SK-N-SH (cell line): Measurements from ENCODE around the gene DAB1. TPM values are rescaled to one million over a fixed set of nuclear protein-coding genes. Genes with fewer than 3 reads are reported as not detected.

Source experiments
- CTCF ChIA-PET: fragments of 300-600, 350-600 bp; formaldehyde crosslinking; extraction: SDS; loops from one replicate; lab custom pipeline; 2021; lab: Yijun Ruan, JAX
- POLR2A ChIA-PET: fragments of 350-600 bp; sonication (Branson Sonifier 250); formaldehyde crosslinking; extraction: SDS; loops from one replicate; lab custom pipeline; 2020; ENCODE audit warnings: antibody characterized with exemption, inconsistent platforms; lab: Yijun Ruan, JAX
- DNase-seq: peaks from one replicate; pipeline ENCODE4 v3.0.0; 2012
- H2AFZ ChIP-seq: fragments of 200-600 bp; sonication (generic); 2 replicates; pipeline ENCODE4 v1.8.1; 2016; ENCODE audit warnings: antibody characterized with exemption, mild to moderate bottlenecking, low read depth
- H3F3A ChIP-seq: fragments of 200-600 bp; sonication (generic); replicated peaks from 2 replicates; pipeline ENCODE3; 2016; ENCODE audit warnings: antibody characterized with exemption, mild to moderate bottlenecking; ENCODE audit not compliant: insufficient read depth
- H3K27ac ChIP-seq, 2 experiments: fragments of 200-500 bp in 1 of 2; fragments of 200-600 bp in 1 of 2; sonication (Bioruptor generic) in 1 of 2; sonication (generic), shearing (Covaris generic) in 1 of 2; 2 replicates each; pipeline versions ENCODE4 v1.5.1 to v1.6.1; 2014 to 2016; ENCODE audit warnings: low read depth in 2 of 2, inconsistent platforms in 1 of 2, low read length in 1 of 2, mild to moderate bottlenecking in 1 of 2, mixed read lengths in 1 of 2
- H3K27me3 ChIP-seq: fragments of 200-600 bp; sonication (generic), shearing (Covaris generic); 2 replicates; pipeline ENCODE4 v1.6.1; 2016; ENCODE audit warnings: mixed run types; ENCODE audit not compliant: insufficient read depth
- H3K36me3 ChIP-seq, 2 experiments: fragments of 200-500 bp in 1 of 2; fragments of 200-600 bp in 1 of 2; sonication (Bioruptor generic) in 1 of 2; sonication (generic) in 1 of 2; replicated peaks in 1 of 2; 2 replicates each; pipeline versions ENCODE3 to v1.5.1; 2014 to 2016; ENCODE audit warnings: low read length in 1 of 2, mild to moderate bottlenecking in 1 of 2; ENCODE audit not compliant: insufficient read depth in 2 of 2, control insufficient read depth in 1 of 2
- H3K4me1 ChIP-seq, 2 experiments: fragments of 200-500 bp in 1 of 2; fragments of 200-600 bp in 1 of 2; sonication (Bioruptor generic) in 1 of 2; sonication (generic), shearing (Covaris generic) in 1 of 2; 2 replicates each; pipeline versions ENCODE4 v1.5.1 to v1.6.1; 2014 to 2016; ENCODE audit warnings: low read depth in 1 of 2, low read length in 1 of 2, mixed run types in 1 of 2; ENCODE audit not compliant: insufficient read depth in 2 of 2, control insufficient read depth in 1 of 2
- H3K4me2 ChIP-seq: fragments of 200-600 bp; sonication (generic), shearing (Covaris generic); 2 replicates; pipeline ENCODE4 v1.6.1; 2017; ENCODE audit warnings: mixed run types
- H3K4me3 ChIP-seq, 2 experiments: fragments of 200-500 bp in 1 of 2; fragments of 200-600 bp in 1 of 2; sonication (Bioruptor generic) in 1 of 2; sonication (generic), shearing (Covaris generic) in 1 of 2; 2 replicates each; pipeline versions ENCODE4 v1.5.1 to v1.8.1; 2014 to 2016; ENCODE audit warnings: low read depth in 2 of 2, inconsistent platforms in 1 of 2, low read length in 1 of 2, mild to moderate bottlenecking in 1 of 2, mixed read lengths in 1 of 2, moderate library complexity in 1 of 2
- H3K79me2 ChIP-seq: fragments of 200-600 bp; sonication (generic); 2 replicates; pipeline ENCODE4 v1.8.1; 2017; ENCODE audit warnings: mild to moderate bottlenecking; ENCODE audit not compliant: insufficient read depth
- H3K9ac ChIP-seq: fragments of 200-600 bp; sonication (generic); 2 replicates; pipeline ENCODE4 v1.6.1; 2017; ENCODE audit warnings: mixed run types
- H3K9me2 ChIP-seq: fragments of 200-600 bp; sonication (generic); 2 replicates; pipeline ENCODE4 v1.6.1; 2017; ENCODE audit warnings: mixed run types
- H3K9me3 ChIP-seq: fragments of 200-600 bp; sonication (generic); 2 replicates; pipeline ENCODE4 v1.6.1; 2017; ENCODE audit warnings: mixed run types, mild to moderate bottlenecking, moderate library complexity
- H4K20me1 ChIP-seq: fragments of 200-600 bp; sonication (generic); 2 replicates; pipeline ENCODE4 v1.6.1; 2017; ENCODE audit warnings: mild to moderate bottlenecking, mixed run types; ENCODE audit not compliant: insufficient read depth
- CTCF ChIP-seq: fragments of 200-600 bp; sonication (generic); IDR thresholded peaks from 2 replicates; pipeline ENCODE4 v1.6.1; 2017; ENCODE audit warnings: antibody characterized with exemption, mild to moderate bottlenecking, moderate library complexity
- ELF1 ChIP-seq: IDR thresholded peaks from 2 replicates; pipeline ENCODE4 v1.4.0; 2012
- EP300 ChIP-seq, 2 experiments: IDR thresholded peaks; 2 replicates each; pipeline versions ENCODE4 v1.4.0 to v1.6.1; 2012; ENCODE audit warnings: borderline replicate concordance in 1 of 2, low read depth in 1 of 2, low read length in 1 of 2
- FOXJ3 ChIP-seq: sonication (generic); formaldehyde crosslinking; IDR thresholded peaks from 2 replicates; pipeline ENCODE4 v1.5.1; 2020; ENCODE audit warnings: mild to moderate bottlenecking, missing genetic modification reagents
- FOXM1 ChIP-seq: IDR thresholded peaks from 2 replicates; pipeline ENCODE4 v1.4.0; 2012; ENCODE audit warnings: low read depth, mild to moderate bottlenecking
- GABPA ChIP-seq: IDR thresholded peaks from 2 replicates; pipeline ENCODE4 v1.4.0; 2012; ENCODE audit warnings: low read depth, mild to moderate bottlenecking
- MXI1 ChIP-seq: IDR thresholded peaks from 2 replicates; pipeline ENCODE4 v1.6.1; 2012; ENCODE audit warnings: mild to moderate bottlenecking, low read depth, low read length, improper control_type of control experiment
- POLR2AphosphoS5 ChIP-seq: IDR thresholded peaks from 2 replicates; pipeline ENCODE4 v1.6.1; 2012; ENCODE audit warnings: low read depth, low read length
- RCOR1 ChIP-seq: fragments of 150-350 bp; IDR thresholded peaks from 2 replicates; pipeline ENCODE4 v1.6.1; 2017; ENCODE audit warnings: antibody characterized with exemption, low read length
- TAF1 ChIP-seq: IDR thresholded peaks from 2 replicates; pipeline ENCODE4 v1.6.1; 2012; ENCODE audit warnings: low read depth, mild to moderate bottlenecking, low read length, moderate library complexity, borderline replicate concordance
- TCF12 ChIP-seq: IDR thresholded peaks from 2 replicates; pipeline ENCODE4 v1.4.0; 2012
- TEAD4 ChIP-seq: IDR thresholded peaks from 2 replicates; pipeline ENCODE4 v1.4.0; 2012; ENCODE audit warnings: mild to moderate bottlenecking, borderline replicate concordance; ENCODE audit not compliant: insufficient read depth
- YY1 ChIP-seq: IDR thresholded peaks from 2 replicates; pipeline ENCODE4 v1.4.0; 2012; ENCODE audit warnings: low read depth, mild to moderate bottlenecking
- WGBS: methylation state at CpG from one replicate; pipeline ENCODE4 v1.1.6; 2017; ENCODE audit warnings: low lambda C conversion rate; 5-methylcytosine and 5-hydroxymethylcytosine counted together
- polyA plus RNA-seq, 3 experiments: library from polyadenylated mRNA; depleted of rRNA; stranded (reverse); fragments of >200 nt; gene quantifications; 2 replicates each; pipeline ENCODE4 v1.2.3, GENCODE V29; 2012
- TF ChIP-seq, protein P1 (sequence below): IDR thresholded peaks from 2 replicates; pipeline ENCODE4 v1.4.0; 2012; ENCODE audit warnings: low read depth
- TF ChIP-seq, protein P2 (sequence below): fragments of 150-350 bp; IDR thresholded peaks from 2 replicates; pipeline ENCODE4 v1.6.1; 2016; ENCODE audit warnings: mild to moderate bottlenecking, low read depth, low read length
- TF ChIP-seq, protein P3 (sequence below): IDR thresholded peaks from 2 replicates; pipeline ENCODE4; 2012

Gene DAB1
- polyA plus RNA-seq, 1 of the 3 experiments (the other 2 are of a cell fraction) = 2.9 TPM

GRCh38 chr1:57316291-57316690, 107.6 kb downstream of the DAB1 start:
- 86% methylated on average over 3 of the region's 3 CpGs for WGBS
- CTCF ChIA-PET = interaction anchor here (0.6 kb wide), 1 partner anchor 19 kb away, joined by 3 read pairs; no protein-coding TSS in a partner anchor
- Histone ChIP-seq H3K9me3 (no peaks in the 10 kb centered on the region), H4K20me1 (no peaks in the 10 kb centered on the region), H3K4me2 (no peak overlapping the region), H3K9me2 (no peaks in the 10 kb centered on the region), H3K36me3 (no peaks in the 10 kb centered on the region), H3K27ac (no peak overlapping the region), H3K4me3 (no peak overlapping the region), H3F3A (no peaks in the 10 kb centered on the region), H2AFZ (no peak overlapping the region), H3K27me3 (no peaks in the 10 kb centered on the region), H3K4me1 (no peaks in the 10 kb centered on the region), H3K79me2 (no peaks in the 10 kb centered on the region), H3K9ac (no peak overlapping the region)
- POLR2A ChIA-PET = no interaction called here
- no peak for TF ChIP-seq CTCF
- TF ChIP-seq, protein P1, sequence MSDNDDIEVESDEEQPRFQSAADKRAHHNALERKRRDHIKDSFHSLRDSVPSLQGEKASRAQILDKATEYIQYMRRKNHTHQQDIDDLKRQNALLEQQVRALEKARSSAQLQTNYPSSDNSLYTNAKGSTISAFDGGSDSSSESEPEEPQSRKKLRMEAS = no peak
- TF ChIP-seq TAF1 = no peak
- no peak for TF ChIP-seq EP300 (IDR thresholded peaks at IDR 0.05; ENCODE audit: borderline replicate concordance in 1 of 2, low read depth in 1 of 2, low read length in 1 of 2)
- no peak for DNase-seq

DNA sequence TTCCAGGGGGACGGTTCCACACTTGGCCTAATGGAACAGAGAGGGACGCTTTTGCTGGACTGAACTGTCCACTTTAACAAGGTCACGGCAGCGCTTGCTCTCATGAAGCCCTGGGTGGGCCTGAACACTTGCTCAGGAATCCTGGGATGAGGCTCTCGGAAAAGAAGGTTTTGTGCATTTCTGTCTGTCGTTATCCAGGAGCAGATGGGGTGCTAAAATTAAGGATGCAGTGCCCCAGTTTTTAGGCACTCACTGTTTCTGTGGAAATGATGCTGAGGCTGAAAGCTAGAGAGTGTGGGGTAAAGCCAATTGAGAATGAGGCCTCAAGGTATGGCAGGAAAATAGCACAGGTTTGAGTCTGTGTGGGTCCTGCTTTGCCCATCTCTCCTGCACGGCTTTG, 111.0 kb downstream of the DAB1 start:
- no peaks in the 10 kb centered on the region for H3K79me2 ChIP-seq
- no peak overlapping the region for H3K4me3 ChIP-seq
- POLR2A ChIA-PET = no interaction called here
- WGBS = 88% methylated on average over 7 of the region's 7 CpGs
- no peaks in the 10 kb centered on the region for H4K20me1 ChIP-seq
- H3K4me2 ChIP-seq = no peak overlapping the region
- H3K9me3 ChIP-seq = no peaks in the 10 kb centered on the region
- H3K9ac ChIP-seq = no peak overlapping the region
- no peaks in the 10 kb centered on the region for H3K36me3 ChIP-seq
- H3K27me3 ChIP-seq = no peaks in the 10 kb centered on the region
- H2AFZ ChIP-seq = no peak overlapping the region
- no peak for TF ChIP-seq MXI1
- TF ChIP-seq YY1 = no peak
- no peak for TF ChIP-seq POLR2AphosphoS5
- no peak for TF ChIP-seq TCF12
- no peaks in the 10 kb centered on the region for H3F3A ChIP-seq
- H3K27ac ChIP-seq = no peak overlapping the region
- CTCF ChIA-PET = no interaction called here
- H3K9me2 ChIP-seq = no peaks in the 10 kb centered on the region
- H3K4me1 ChIP-seq = 0 out of 4 replicates have a peak, but pooled peaks cover 0 to under 1% of the 10 kb centered on the region in 2 experiments
- no peak for DNase-seq

DNA sequence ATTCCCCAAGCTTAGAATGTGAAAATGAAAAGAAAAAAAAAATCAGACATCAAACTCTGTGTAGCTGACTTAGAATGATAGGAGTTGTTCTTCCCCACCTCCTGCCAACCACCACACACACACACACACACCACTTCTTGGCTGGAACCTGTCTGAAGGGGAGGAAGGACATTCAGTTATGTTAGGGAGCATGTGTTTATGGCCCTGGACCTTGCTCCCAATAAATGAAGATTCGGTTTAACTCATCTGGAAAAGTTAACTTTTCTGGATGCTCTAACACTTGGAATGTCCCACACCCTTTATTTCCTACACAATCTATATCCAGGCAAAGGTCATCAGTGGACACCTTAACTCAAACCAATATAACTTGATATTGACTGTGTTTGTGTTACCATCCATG, 112.4 kb downstream of the DAB1 start:
- 67% methylated on average over 1 of the region's 1 CpG for WGBS
- CTCF ChIA-PET = no interaction called here
- TF ChIP-seq RCOR1 (no peak), FOXJ3 (CRISPR knock-in tag) (no peak), GABPA (no peak), TEAD4 (no peak), EP300 (IDR thresholded peaks at IDR 0.05; ENCODE audit: borderline replicate concordance in 1 of 2, low read depth in 1 of 2, low read length in 1 of 2) (no peak), FOXM1 (no peak), ELF1 (no peak)
- TF ChIP-seq, protein P2, sequence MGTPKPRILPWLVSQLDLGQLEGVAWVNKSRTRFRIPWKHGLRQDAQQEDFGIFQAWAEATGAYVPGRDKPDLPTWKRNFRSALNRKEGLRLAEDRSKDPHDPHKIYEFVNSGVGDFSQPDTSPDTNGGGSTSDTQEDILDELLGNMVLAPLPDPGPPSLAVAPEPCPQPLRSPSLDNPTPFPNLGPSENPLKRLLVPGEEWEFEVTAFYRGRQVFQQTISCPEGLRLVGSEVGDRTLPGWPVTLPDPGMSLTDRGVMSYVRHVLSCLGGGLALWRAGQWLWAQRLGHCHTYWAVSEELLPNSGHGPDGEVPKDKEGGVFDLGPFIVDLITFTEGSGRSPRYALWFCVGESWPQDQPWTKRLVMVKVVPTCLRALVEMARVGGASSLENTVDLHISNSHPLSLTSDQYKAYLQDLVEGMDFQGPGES = no peak
- TF ChIP-seq, protein P3, sequence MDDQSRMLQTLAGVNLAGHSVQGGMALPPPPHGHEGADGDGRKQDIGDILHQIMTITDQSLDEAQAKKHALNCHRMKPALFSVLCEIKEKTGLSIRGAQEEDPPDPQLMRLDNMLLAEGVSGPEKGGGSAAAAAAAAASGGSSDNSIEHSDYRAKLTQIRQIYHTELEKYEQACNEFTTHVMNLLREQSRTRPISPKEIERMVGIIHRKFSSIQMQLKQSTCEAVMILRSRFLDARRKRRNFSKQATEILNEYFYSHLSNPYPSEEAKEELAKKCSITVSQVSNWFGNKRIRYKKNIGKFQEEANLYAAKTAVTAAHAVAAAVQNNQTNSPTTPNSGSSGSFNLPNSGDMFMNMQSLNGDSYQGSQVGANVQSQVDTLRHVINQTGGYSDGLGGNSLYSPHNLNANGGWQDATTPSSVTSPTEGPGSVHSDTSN = no peak

More for the DNA sequence above, 112.4 kb downstream of the DAB1 start:
- H2AFZ ChIP-seq = no peak overlapping the region
- no peaks in the 10 kb centered on the region for H3K9me2 ChIP-seq
- H3K9ac ChIP-seq = no peak overlapping the region
- H4K20me1 ChIP-seq = no peaks in the 10 kb centered on the region
- H3K27ac ChIP-seq = no peak overlapping the region
- no peaks in the 10 kb centered on the region for H3F3A ChIP-seq
- no peak for DNase-seq
- H3K4me1 ChIP-seq = peaks cover 0 to 2% of the 10 kb centered on the region in 2 experiments; a peak in 1 of 4 replicates
- no peaks in the 10 kb centered on the region for H3K36me3 ChIP-seq
- H3K4me3 ChIP-seq = no peak overlapping the region
- no peaks in the 10 kb centered on the region for H3K79me2 ChIP-seq
- no peak overlapping the region for H3K4me2 ChIP-seq
- POLR2A ChIA-PET = no interaction called here
- no peaks in the 10 kb centered on the region for H3K27me3 ChIP-seq
- H3K9me3 ChIP-seq = no peaks in the 10 kb centered on the region
